Fibroblast of upper back skin (primary cell): ENCODE measurements around the gene OR2T4.

ENCODE experiments used
- DNase-seq: peaks from one replicate; pipeline ENCODE4 v3.0.0-alpha.2; 2013

Gene OR2T4

GRCh38 chr1:248361121-248361715 lies at the start of gene OR2T4:
OR2T4 (plus strand) TSS chr1:248361665; CDS start chr1:248361665, 0 bp downstream.
- no peak for DNase-seq

- DNase-seq: no peak
Observed at GRCh38 chr1:248316796-248317195, 44.7 kb upstream of the OR2T4 start.

- DNase-seq: no peak
Observed at GRCh38 chr1:248324468-248324867, 37.0 kb upstream of the OR2T4 start, which contains the start of gene OR2M7. OR2M7 (minus strand) TSS chr1:248324568; CDS start chr1:248324568, 0 bp downstream.

GRCh38 chr1:248343451-248343850 lies 18.0 kb upstream of the OR2T4 start:
- no peak for DNase-seq

GRCh38 chr1:248348475-248348874 lies 13.0 kb upstream of the OR2T4 start, which contains the start of gene OR14C36:
OR14C36 (plus strand) TSS chr1:248348775; CDS start chr1:248348775, 0 bp downstream.
- no peak for DNase-seq

GRCh38 chr1:248359415-248359814 lies 2.0 kb upstream of the OR2T4 start:
- DNase-seq: no peak

- no peak for DNase-seq
Observed at GRCh38 chr1:248366609-248367008, 5.1 kb downstream of the OR2T4 start.

- no peak for DNase-seq
Observed at GRCh38 chr1:248372394-248372793, 10.9 kb downstream of the OR2T4 start.

- DNase-seq: no peak
Observed at GRCh38 chr1:248373761-248374160, 12.3 kb downstream of the OR2T4 start.

GRCh38 chr1:248375446-248375845 lies 14.0 kb downstream of the OR2T4 start, which contains the start of gene OR2T6:
OR2T6 (plus strand) TSS chr1:248375746; CDS start chr1:248387609, 11,863 bp downstream.
- DNase-seq: no peak

- DNase-seq: no peak
Observed at GRCh38 chr1:248376916-248377315, 15.5 kb downstream of the OR2T4 start.

- DNase-seq: no peak
Observed at GRCh38 chr1:248380854-248381253, 19.4 kb downstream of the OR2T4 start.

GRCh38 chr1:248388426-248388825 lies 27.0 kb downstream of the OR2T4 start:
- no peak for DNase-seq

- DNase-seq: no peak
Observed at GRCh38 chr1:248393050-248393449, 31.6 kb downstream of the OR2T4 start.

- no peak for DNase-seq
Observed at GRCh38 chr1:248402748-248403147, 41.3 kb downstream of the OR2T4 start, which contains the start of gene OR2T1. OR2T1 (plus strand) TSS chr1:248403048; CDS start chr1:248406148, 3,100 bp downstream.

- DNase-seq: no peak
Observed at GRCh38 chr1:248404024-248404423, 42.6 kb downstream of the OR2T4 start.

- DNase-seq: no peak
Observed at GRCh38 chr1:248406721-248407692, 45.5 kb downstream of the OR2T4 start.
